GM21717 (cell line): ENCODE results near the gene TES.
"Not testable (repeated sequence)": the region's sequence is repeated elsewhere in the genome, so short reads cannot be mapped to it uniquely, and the experiment has no call there.

ENCODE experiments used
- ATAC-seq: cut with Tn5 transposase; IDR thresholded peaks from one replicate; pipeline ENCODE4 v1.9.1; 2021; ENCODE audit warnings: mild to moderate bottlenecking, moderate library complexity; ENCODE audit not compliant: unreplicated experiment

TES gene

GRCh38 chr7:116279217-116279616 is 68.9 kb downstream of the TES start:
- ATAC-seq = no peak

- no peak for ATAC-seq
These were observed 70.5 kb downstream of the TES start for GRCh38 chr7:116280803-116281202.

GRCh38 chr7:116283595-116284204 is 73.4 kb downstream of the TES start:
- ATAC-seq = no peak

GRCh38 chr7:116284390-116284789 is 74.1 kb downstream of the TES start:
- no peak for ATAC-seq

GRCh38 chr7:116285252-116285651 is 74.9 kb downstream of the TES start:
- ATAC-seq = no peak

DNA sequence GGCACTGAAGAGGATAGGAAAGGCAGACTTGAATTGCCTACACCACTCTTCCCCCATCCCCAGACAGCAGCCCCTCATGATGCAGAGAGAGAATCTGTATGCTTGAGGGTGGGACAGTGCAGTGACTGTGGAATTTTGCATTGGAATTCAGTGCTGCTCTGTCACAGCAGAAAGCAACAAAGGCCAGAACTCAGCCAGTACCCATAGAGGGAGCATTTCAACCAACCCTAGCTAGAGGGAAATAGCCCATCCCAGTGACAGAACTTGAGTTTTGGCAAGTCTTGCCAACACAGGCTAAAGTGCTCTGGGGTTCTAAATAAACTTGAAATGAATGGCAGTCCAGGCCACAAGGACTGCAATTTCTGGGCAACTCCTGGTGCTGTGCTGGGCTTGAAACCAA is 80.4 kb downstream of the TES start:
- ATAC-seq = no peak

DNA sequence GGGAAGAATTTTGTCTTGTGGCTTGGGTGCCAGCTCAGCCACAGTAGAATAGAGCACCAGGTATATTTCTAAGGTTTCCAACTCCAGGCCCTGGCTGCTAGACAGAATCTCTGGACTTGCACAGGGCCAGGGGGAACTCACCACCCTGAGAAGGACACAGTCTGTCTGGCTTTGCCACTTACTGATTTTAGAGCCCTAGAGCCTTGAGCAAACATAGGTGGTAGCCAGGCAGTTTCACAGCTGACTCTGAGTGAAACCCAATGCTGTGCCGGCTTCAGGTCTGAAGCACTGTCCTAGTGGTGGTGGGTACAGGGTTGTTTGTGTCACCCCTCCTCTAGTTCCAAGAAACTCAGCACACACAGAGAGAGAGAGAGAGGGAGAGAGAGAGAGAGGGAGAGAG is 81.6 kb downstream of the TES start:
- ATAC-seq = no peak

DNA sequence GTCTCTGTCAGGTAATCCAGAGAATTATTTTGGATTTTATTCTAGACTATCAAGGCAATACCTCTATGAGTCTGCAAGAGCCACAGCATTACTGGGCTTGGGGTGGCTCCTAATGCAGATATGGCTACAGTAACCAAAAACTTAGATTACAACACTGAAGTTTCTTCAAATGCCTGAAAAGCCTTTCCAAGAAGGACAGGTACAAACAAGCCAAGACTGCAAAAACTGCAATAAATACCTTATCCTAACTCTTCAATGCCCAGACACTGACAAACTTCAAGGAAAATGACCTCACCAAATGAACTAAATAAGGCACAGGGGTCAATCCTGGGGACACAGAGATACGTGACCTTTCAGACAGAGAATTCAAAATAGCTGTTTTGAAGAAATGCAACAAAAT is 82.0 kb downstream of the TES start:
- ATAC-seq = no peak

GRCh38 chr7:116293139-116293538 is 82.8 kb downstream of the TES start:
- no peak for ATAC-seq

DNA sequence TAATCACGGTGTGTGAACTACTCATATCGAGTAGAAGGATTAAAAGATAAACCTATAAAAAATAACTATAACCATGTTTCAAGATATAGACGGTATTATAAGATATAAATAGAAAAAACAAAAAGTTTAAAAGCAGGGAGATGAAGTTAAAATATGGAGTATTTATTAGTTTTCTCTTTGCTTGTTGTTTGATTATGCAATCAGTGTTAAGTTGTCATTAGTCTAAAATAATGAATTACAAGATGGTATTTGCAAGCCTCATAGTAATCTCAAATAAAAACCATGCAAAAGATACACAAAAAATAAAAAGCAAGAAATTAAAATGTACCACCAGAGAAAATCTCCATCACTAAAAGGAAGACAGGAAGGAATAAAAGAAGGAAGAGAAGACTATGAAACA is 83.3 kb downstream of the TES start:
- ATAC-seq = no peak

GRCh38 chr7:116295903-116296302 is 85.6 kb downstream of the TES start:
- not testable (repeated sequence) for ATAC-seq

- ATAC-seq = no peak
These were observed 87.7 kb downstream of the TES start for GRCh38 chr7:116298055-116298454.

DNA sequence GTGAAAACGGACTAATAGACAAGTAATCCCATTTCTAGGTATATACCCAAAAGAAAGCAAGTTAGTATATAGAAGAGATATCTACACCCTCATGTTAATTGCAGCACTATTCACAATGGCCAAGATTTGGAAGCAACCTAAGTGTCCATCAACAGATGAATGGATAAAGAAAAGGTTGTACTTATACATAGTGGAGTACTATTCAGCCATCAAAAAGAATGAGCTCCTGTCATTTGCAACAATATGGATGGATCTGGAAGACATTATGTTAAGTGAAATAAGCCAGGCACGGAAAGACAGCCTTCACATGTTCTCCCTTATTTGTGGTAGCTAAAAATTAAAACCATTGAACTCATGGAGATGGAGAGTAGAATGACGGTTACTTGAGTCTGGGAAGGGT is 88.2 kb downstream of the TES start:
- no peak for ATAC-seq

DNA sequence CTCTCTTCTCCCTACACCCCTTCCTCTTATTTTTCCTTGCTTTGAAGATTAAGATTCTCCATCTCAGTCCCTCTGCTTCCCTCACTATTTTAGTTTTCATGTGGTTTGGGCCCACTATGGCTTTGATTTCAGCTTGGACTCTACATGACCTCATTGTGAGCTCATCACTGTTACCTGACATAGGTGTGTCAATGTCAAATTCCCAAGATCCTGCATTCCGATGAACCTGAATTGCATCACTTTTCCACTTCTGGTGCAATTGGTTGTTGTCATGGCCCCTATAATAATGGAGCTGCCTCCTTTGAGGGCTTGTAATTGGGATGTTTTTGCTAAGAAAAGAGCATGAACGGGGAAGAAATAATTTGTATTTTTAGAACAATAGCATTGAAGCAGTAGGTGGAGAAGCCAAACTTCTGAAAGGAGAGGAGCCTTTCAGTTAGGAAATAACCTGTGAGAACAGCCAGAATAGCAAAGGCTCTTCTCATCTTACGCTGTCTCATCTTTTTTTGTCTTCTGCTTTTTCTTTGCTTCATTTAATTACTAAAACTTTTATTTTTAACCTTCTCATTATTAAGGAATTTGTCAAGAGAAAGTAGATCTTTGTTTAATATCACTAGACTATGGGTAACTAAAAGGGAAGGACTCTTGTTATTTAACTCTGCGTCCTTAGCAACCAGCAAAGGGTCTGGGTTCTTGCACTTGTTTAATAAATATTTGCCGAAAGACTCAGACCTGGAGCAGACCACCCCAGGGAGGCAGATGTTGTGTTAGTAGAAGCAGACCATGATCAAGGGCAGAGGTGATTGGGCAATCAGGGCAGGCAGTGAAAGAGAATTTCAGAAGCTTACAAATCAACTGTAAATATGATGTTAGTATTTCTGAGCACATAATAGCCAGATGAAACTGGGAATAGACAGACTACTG is 95.4 kb downstream of the TES start:
- ATAC-seq = no peak

DNA sequence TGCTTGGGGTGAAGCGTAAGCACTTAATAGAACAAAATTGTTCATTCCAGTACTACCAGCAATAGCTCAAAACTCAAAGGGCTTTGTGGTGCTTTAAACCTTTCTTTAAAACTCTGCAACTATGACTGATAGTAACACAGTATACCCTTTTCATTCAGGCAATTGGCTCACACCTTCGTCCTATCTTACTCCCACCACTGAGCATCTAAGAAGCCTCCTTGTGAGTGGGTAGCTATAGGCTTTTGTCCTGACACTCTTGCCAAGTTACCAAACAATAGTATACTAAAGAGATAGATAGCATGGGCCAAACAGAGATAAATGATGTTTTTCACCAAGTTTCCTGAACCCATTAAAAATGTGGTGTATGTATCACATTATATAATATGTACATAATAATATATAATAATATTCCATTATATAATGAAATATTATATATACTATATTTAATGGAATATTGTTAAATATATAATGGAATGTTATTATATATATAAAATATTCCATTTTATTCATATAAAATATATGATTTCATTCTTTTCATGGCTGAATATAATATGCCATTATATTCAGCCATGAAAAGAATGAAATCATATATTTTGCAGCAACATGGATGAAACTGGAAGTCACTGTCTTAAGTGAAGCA is 96.2 kb downstream of the TES start:
- ATAC-seq = no peak

DNA sequence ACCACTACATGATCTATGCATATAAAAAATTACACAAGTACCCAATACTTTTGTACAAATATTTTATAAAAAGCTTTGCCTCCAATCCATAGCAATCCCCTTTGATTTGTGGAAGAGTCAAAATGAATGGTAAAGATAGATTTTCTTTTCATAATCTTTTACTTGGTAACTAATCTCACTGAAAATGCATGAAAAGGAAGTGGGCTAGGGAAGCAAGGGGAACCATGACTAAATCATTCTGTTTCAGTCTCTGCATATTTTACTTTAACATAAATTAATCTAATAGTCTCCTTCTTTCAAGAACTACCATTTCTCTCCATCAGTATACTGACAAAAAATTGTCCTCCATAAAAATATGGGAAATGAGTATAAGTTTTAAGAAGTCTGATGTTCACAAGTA is 96.9 kb downstream of the TES start:
- no peak for ATAC-seq
